NCI-H748 (cell line): ENCODE data around the gene PSD2.
"Not testable (repeated sequence)": the region's sequence is repeated elsewhere in the genome, so short reads cannot be mapped to it uniquely, and the experiment has no call there.

Experiments used
- DNase-seq: peaks from one replicate; lab custom pipeline; 2025; ENCODE audit not compliant: unreplicated experiment; lab: John Stamatoyannopoulos, UW

Gene PSD2

DNA sequence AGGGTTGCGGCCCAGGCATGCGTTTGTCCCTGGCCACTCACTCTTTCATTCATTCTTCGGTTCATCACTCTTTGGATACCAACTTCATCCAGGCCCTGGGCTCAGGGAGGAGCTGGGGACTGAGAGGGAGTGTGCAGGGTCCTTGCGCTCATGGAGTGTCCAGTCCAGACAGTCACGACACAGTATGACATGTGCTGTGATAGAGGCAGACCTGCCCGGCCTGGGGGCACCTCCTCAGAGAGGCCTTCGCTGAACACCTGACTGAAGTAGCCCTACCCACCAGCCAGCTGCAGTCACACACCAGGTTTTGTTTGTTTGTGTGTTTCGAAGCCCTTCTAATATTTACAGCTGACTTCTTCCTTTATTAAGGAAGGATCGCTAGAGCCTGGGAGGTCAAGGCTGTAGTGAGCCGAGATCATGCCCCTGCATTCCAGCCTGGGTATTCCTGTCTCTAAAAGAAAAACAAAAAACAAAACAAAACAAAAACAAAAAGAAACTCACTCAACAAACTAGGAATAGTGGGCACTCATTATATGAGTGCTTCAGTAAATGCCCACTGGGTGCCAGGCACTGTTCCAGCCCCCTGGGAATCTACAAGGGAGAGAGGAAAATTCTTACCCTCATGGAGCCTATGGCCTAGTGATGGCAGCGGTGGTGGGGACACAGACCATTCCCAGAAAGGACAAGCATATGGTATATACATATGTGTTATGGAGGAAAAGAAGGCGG, 6.3 kb upstream of the PSD2 start:
- DNase-seq, result no peak

DNA sequence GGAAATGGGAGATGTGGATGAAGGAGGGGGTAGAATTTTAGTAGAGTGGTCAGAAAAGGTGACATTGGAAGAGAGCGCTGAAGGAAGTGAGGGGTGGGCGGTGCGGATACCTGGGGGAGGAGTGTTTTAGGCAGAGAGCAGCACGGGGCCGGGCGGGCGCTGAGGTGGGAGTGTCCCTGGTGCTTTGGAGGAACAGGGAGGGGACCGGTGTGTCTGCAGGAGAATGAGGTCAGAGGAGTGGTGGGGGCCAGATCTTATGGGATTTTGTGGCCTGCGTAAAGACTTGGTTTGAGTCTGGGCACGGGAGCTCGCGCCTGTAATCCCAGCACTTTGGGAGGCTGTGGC, 5.8 kb upstream of the PSD2 start:
- DNase-seq, result no peak

DNA sequence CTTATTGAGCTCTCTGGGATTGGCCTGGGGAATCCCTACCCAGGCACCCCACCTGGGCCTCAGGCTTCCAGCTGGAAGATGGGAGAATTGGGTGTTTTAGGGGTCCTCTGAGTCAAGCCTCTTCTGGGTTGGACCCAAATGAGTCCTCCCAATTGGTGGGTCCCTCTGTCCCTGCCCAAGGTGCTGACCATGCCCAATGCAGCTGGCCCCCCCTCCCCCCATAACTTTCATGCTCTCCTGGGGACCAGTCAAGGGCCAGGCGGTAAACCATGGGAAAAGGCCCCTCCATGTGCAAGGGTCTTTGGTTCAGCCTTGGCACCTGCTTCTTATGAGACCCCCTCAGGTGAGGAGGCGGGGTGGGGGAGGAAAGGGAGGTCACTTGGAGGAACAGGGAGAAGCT, 3.4 kb upstream of the PSD2 start:
- no peak for DNase-seq

DNA sequence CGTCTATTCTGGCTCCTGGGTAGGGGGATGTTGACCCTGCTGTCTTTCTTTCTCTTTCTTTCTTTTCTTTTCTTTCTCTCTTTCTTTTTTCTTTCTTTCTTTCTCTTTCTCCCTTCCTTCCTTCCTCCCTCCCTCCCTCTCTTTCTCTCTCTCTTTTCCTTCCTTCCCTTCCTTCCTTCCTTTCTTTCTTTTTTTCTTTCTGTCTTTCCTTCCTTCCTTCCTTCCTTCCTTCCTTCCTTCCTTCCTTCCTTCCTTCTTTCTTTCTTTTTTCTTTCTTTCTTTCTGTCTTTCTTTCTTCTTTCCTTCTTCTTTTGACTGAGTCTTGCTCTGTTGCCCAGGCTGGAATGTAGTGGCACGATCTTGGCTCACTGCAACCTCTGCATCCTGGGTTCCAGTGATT, 3.0 kb upstream of the PSD2 start:
- not testable (repeated sequence) for DNase-seq

DNA sequence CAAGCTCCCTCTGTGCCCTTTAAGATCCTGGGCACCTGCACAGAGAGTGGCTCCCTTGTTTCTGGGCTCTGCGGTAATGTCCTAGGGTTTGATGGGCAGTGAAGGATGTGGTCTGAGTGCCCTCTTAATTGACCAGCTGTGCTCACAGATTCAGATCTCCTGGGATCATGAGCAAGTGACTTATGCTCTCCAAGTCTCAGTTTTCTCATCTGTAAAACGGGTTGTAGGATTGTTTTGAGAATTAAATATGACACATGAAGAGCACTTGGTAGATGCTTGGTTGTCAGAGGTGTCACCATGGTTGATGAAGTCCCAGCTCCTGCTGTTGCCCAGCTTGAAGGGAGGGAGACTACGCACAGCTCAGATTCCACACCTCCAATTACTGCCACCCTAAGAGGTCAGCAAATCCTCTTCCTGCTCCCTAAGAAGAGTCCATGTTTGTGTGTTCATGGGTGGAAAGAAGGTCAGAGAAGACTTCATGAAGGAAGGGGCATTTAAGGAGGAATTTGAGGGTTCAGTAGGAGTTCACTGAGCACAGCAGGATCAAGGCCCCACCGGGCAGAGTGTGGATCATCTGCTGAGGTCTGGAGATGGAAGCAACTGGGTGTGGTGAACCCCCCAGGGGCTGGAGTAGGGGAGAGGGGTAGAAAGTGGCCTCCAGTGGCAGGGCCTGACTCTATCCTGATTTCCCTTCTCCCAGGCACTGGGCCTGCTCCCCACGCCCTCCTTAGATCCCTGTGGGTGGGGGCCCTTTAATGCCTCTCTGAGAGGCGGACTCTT, 1.4 kb upstream of the PSD2 start:
- DNase-seq, result peak; percentile 5

DNA sequence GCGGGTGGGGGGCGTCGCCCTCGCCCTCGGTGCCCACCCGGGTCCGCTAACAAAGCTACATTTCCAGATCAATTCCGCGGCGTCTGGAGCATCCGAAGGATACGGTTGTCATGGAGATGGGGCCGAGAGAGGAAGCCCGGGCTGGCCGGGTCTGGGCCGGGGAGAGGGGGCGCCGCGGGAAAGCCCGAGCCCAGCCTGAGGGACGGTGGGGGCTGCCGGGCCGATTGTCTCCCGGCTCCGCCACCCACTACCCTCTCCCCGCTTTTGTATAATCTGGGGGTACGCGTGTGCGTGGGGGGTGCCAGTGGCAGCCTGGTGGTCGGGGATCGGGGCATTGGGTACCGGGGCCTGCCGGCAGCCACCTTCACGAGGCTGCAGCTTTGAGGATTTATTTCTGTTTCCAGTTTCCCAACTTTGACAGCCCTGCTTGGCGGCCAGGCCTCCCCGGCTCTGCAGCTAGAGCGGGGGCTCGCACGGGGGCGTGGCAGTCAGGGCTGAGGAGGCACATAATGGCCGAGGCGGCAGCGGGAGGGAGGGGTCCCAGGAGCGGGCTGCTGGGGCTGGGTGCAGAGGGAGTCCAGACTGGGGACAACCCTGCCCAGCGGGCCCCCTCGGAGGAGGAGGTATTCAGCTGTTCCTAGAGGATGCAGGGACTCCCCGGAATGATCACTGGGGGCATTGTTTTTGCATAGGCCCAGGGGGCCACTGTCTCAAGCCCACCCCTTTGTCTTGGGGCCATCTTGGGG, 626 bp downstream of the PSD2 start:
- DNase-seq, result peak; percentile 75

DNA sequence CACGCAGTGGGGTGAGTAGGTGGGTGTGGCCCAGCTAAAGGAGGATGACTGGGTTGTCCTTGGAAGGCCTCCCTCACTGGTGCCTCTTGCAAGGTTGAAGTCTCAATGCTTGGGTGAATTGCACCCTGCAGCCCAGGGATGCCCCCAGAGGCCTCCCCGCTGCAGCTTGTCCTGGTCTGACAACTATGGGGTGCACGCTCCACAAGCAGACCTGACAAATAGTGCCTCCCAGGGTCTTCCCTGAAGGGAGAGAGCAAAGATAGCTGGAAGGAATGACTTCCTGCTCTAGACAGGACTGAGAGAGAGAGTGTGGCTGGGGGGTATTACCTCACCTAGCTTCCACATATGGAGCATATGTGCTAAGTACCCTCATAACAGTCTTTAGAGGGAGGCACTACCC, 1.7 kb downstream of the PSD2 start:
- DNase-seq, result no peak

DNA sequence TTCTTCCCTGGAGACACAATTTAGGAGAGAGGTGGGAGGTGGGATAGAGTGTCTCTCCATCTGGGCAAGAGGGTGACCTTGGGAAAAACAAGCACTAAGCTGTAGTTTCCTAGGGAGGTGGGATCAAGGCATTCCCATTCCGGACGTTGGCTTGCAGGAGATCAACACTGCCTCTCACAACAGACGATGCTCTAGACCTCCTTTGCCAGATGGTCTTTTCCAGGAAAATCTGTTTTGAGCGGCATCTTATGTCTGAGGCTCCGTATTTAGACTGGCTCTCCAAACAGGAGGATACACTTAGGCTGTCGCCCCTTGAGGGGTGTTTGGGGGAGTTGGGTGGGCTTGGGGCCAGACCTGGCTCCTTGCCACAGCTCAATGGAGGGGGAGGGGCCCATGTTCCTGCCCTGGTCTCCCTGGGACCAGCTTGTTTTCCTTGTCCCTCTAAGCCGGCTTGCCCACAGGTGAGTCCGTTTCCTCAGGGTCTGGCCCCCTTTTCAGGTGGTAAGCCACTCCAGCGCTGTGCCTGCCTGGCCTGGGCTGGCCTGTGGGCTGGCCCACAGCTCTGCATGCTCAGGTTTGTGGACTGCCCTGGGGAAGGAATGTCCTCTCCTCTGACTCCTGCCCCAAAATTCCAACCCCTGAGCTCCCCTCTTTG, 2.4 kb downstream of the PSD2 start:
- DNase-seq, result no peak

DNA sequence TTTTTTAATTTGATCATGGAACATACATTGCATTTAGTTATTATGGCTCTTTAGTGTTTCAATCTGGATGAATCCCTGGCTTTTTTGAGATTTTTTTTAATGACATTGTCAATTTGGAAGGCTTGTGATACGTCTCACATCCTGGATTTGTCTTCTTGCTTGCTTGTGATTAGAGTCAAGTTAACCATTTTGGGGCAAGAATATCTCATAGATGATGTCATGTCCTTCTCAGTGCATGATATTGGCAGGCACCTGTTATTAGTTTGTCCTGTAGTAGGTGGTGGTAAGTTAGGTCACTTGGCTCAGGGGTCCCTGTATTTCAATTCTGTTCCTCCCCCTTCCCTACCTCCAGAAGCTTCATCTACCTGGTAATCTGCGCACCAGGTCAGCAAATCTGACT, 3.3 kb downstream of the PSD2 start:
- DNase-seq, result no peak

DNA sequence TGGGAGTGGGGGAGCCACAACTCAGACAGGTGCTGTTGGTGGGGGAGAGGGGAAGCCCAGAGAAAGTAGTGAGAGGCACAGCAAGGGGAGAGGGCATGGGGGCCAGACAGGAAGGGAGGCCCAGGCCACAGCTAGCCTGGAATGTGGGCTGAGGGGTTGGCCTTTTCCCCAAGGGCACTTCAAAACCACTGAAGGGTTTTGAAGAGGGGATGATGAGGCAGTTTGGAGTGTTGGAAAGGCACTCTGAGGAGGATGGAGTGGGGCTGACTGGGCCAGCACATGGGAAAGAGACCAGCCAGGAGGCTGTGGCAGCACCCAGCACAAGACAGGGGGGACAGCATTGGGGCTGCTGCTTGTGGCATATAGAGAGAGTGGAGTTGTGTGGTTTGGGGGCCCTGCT, 3.8 kb downstream of the PSD2 start:
- DNase-seq, result no peak

DNA sequence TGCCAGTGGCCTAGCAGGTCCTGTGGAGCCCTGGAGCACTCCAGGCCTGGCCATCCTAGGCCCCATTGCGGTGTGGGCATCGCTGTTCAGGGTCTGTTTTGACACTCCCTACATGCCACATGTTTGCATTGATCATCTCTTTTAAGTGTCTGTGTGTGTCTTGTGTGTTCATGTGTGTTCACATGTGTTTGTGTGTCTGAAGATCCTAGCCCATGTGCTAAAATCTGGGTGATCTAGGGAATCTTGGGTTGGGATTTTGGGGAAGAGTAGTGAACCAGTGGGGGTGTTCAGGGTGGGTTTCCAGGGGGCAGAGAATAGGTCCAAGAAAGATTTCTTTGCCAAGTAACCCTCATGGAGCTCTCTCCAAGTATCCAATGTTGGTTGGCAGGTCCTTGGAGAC, 8.4 kb downstream of the PSD2 start:
- DNase-seq, result no peak

DNA sequence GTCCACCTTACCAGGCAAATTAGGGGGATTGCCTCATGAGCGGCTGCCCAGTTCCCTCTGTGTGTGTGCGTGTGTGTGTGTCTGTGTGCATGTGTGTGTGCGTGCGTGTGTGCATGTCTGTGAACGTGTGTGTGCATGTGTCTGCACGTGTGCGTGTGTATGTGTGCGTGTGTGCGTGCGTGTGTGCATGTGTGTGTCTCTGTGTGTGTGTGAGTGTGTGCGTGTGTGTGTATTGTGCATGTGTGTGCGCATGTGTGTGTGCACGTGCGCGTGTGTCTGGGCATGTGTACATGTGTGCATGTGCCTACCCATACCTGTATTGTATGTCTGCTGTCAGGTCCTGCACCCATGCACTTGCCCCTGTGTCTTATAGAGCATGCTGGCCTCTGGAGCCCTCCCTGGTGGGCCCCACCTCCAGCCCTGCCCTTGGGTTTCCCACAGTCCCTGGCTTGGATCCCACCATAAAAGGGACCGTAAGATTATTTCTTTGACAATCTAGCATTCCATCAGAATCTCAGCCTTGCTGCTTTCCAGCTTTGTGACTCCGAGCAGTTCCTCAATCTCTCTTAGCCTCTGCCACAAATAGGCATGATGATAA, 9.3 kb downstream of the PSD2 start:
- DNase-seq, result no peak

DNA sequence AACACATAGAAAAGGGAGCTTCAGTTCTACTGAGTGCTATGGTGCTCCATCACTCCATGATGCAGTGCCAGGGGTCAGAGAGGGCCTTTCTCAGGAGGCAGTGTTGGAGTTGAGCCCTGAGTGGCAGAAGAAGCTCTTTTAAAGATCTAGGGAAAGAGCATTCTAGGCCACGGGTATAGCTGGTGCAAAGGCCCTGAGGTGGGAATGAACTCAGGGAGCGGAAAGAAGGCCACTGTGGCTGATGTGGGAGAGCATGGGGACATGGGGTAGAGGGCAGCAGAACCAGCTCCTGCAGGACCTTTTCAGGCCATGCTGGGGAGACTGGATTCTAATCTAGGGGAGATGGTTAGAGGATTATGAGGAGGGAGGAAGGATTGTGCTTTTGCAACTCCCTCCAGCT, 9.9 kb downstream of the PSD2 start:
- no peak for DNase-seq

DNA sequence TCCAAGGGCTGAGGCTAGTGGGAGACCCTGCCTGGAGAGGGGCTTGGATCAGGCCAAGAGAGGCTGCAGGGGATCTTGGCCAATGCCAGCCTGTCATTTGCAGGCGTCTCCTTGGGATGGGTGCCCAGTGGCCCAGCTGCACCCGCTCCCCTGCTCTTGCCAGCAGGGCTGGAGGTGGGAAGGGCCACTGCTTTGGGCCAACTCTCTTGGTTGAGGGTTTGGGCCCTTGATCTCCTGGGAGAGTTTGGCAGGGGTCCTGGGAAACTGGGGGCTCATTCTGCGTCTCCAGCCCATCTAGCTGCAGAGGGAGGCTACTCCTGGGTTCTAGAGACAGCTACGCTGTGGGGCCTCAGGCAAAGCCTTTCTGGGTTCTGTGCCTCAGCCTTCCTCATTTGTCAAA, 10.5 kb downstream of the PSD2 start:
- no peak for DNase-seq

DNA sequence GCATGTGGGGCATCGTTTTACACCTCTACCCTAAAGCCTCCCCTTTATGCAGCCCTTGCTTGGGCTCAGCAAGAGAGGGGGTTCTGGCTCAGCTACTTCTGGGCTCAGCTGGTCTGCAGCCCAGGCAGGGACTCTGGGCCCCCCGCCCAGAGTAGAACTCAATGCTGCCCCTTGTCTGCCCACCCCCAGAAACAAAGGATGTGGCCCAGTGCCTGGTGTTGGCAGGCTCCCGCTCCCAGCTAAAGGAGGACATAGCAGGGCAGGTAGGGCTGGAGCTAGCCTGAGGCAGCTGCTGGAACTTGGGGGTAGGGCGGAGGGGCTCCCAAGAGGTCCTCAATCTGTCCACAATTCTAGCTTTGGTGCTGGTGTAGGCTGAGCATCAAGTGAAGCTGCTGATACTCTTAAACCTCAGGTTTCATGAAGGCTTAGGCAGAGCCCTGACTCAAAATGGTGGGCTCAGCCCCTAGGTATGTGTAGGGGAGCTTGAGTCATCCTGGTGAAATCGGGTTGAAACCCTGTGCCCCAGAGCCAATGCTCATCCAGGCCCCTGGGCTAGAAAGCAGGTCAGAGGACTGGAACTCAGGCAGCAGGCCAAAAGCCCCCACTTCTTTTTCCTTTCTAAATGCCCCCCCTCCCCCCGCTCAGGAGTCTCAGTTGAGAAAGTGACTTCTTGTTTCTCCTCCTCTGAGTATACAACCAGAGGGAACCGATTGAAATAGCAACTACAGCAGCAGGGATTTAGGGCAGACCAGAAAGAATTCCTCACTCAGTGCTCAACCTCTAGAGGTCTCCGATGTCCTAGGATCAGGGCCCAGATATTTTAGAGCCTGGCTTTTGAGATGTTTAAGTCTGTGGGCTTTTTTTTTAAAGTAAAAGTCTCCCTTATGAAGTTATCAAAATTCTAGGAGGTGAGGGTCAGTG, 11.4 kb downstream of the PSD2 start:
- DNase-seq, result no peak

DNA sequence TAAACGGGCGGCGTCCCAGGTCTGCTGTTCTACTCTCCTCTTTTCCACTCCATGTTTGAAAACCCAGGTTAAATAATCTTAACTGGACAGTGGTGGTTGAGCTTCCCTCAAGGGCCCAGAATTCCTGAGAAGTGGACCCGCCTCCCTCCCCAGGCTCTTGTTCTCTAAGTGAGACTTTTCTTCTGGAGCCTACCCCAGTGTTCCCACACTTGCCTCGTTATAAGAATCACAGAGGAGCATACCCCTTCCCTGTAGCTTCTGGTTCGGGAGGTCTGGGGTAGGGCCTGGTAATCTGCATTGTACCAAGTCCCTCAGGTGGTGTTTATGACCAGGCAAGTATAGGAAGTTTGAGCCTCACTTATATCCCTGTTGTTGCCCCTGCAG, 12.0 kb downstream of the PSD2 start:
- no peak for DNase-seq

DNA sequence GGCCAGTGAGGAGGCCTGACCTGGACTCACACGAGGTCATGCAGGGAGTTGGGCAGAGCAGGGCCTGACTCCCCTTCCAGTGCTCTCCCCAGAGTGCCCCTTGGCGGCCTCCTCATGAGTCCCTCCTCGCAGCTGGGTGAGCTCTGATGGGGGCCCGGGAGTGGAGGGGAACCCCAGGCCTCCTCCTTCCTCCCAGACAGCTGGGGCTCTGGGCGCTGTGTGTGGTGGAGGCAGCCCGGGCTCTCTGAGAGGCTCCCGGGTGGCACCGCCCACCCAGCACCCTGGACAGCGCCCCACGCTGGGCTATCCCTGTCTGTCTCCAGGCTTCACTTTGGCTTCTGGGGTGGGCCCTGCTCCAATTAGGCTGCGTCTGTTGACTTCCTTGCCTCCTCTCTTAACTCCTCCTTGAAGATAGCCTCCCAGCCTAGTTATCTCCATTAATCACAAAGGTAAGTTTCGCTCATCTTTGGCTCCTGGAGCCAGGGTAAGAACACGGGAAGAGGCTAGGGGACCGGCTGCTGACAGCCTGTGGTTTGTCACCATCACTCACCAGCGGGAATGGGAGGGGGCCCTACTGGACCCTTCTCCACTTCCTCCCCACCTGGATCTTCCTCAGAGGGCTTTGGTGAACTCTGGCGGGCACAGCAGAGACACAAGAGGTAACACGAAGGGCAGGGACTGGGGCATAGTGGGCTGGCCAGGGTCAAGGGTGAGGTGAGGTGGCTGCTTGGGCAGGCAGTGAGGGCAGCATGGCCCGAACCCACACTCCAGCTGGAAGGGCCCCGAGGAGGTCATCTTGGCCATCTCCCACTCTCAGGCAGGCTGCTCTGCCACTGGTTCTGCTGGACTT, 13.1 kb downstream of the PSD2 start:
- DNase-seq, result no peak

DNA sequence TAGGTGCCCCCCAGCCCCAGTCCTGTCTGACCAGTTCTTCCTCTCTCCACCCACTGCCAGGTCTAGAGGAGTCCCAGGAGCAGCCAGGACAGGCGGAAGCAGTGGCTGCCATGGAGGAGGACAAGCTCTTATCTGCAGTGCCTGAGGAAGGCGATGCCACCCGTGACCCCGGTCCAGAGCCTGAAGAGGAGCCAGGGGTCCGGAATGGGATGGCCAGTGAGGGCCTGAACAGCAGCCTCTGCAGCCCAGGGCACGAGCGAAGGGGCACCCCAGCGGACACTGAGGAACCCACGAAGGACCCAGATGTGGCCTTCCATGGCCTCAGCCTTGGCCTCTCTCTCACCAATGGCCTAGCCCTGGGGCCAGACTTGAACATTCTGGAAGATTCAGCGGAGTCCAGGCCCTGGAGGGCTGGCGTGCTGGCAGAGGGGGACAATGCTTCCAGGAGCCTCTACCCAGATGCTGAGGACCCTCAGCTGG, 13.8 kb downstream of the PSD2 start:
- no peak for DNase-seq
